ENCODE data around the gene TXNRD1.
"Not testable (repeated sequence)": the region's sequence is repeated elsewhere in the genome, so short reads cannot be mapped to it uniquely, and the experiment has no call there.

The TXNRD1 gene

GRCh38 chr12:104328790-104329189 lies 113.2 kb downstream of the TXNRD1 start:
- no peak for DNase-seq (ENCODE audit: low read depth)

GRCh38 chr12:104329707-104330532 lies 114.3 kb downstream of the TXNRD1 start:
- no peak for DNase-seq (ENCODE audit: low read depth)

- DNase-seq (ENCODE audit: low read depth), result no peak
Measured at GRCh38 chr12:104331376-104331775, 115.8 kb downstream of the TXNRD1 start.

- DNase-seq (ENCODE audit: low read depth), result not testable (repeated sequence)
Measured at GRCh38 chr12:104332273-104332672, 116.7 kb downstream of the TXNRD1 start.

- no peak for DNase-seq (ENCODE audit: low read depth)
Measured at GRCh38 chr12:104333692-104334255, 118.2 kb downstream of the TXNRD1 start.

- no peak for DNase-seq (ENCODE audit: low read depth)
Measured at GRCh38 chr12:104334581-104334980, 119.0 kb downstream of the TXNRD1 start.

- no peak for DNase-seq (ENCODE audit: low read depth)
Measured at GRCh38 chr12:104336115-104336514, 120.5 kb downstream of the TXNRD1 start.

- no peak for DNase-seq (ENCODE audit: low read depth)
Measured at GRCh38 chr12:104337030-104337558, 121.5 kb downstream of the TXNRD1 start.

- no peak for DNase-seq (ENCODE audit: low read depth)
Measured at GRCh38 chr12:104339663-104340062, 124.1 kb downstream of the TXNRD1 start.

GRCh38 chr12:104340177-104340576 lies 124.6 kb downstream of the TXNRD1 start:
- no peak for DNase-seq (ENCODE audit: low read depth)

- no peak for DNase-seq (ENCODE audit: low read depth)
Measured at GRCh38 chr12:104340925-104341611, 125.5 kb downstream of the TXNRD1 start.

- no peak for DNase-seq (ENCODE audit: low read depth)
Measured at GRCh38 chr12:104342147-104342546, 126.6 kb downstream of the TXNRD1 start.

GRCh38 chr12:104342635-104343249 lies 127.2 kb downstream of the TXNRD1 start:
- DNase-seq (ENCODE audit: low read depth), result no peak

GRCh38 chr12:104344682-104345081 lies 129.1 kb downstream of the TXNRD1 start:
- DNase-seq (ENCODE audit: low read depth), result no peak

GRCh38 chr12:104345234-104346066 lies 129.9 kb downstream of the TXNRD1 start:
- DNase-seq (ENCODE audit: low read depth), result no peak

GRCh38 chr12:104347374-104348075 lies 131.9 kb downstream of the TXNRD1 start:
- DNase-seq (ENCODE audit: low read depth), result no peak

GRCh38 chr12:104348283-104348993 lies 132.9 kb downstream of the TXNRD1 start:
- DNase-seq (ENCODE audit: low read depth), result no peak

GRCh38 chr12:104348994-104349494 lies 133.5 kb downstream of the TXNRD1 start:
- no peak for DNase-seq (ENCODE audit: low read depth)

GRCh38 chr12:104350211-104351056 lies 134.9 kb downstream of the TXNRD1 start:
- no peak for DNase-seq (ENCODE audit: low read depth)

All from stimulated activated CD4-positive, alpha-beta T cell treated with anti-CD3 and anti-CD28 coated beads, Interleukin-2, amount 100 ng/mL, for 4 hours (primary cell).